Astrocyte (in vitro differentiated cells and primary cell): ENCODE results near the gene UBE4B.

Source experiments
- CTCF ChIP-seq: IDR thresholded peaks from 2 replicates; pipeline ENCODE4 v1.5.1; 2011; ENCODE audit warnings: low read depth, mild to moderate bottlenecking, inconsistent platforms, low read length, moderate library complexity; ENCODE audit not compliant: insufficient read depth
- EZH2 ChIP-seq: IDR thresholded peaks from 2 replicates; pipeline ENCODE4 v1.6.1; 2012; ENCODE audit warnings: mild to moderate bottlenecking, low read length, inconsistent platforms; ENCODE audit not compliant: insufficient read depth

GRCh38 chr1:9992910-9993309 lies 39.8 kb upstream of the UBE4B start:
- TF ChIP-seq EZH2 (no peak), CTCF (no peak)
